PC-3 (cell line): ENCODE data around the gene LEF1. TPM values are rescaled to one million over a fixed set of nuclear protein-coding genes. Genes with fewer than 3 reads are reported as not detected.

Source experiments
- ATAC-seq: fragments of 200-7000 bp; cut with Tn5 transposase; 2 replicates; pipeline ENCODE4 v1.9.1; 2020; ENCODE audit warnings: mild to moderate bottlenecking, moderate library complexity
- BruUV-seq: library from RNA; stranded (reverse); fragments of 400-500 nt; replicated peaks from 2 replicates; lab custom pipeline; 2021; lab: Mats Ljungman, UMichigan
- CTCF ChIA-PET: fragments of 300-600 bp; sonication (Branson Sonifier 250); formaldehyde crosslinking; loops from one replicate; lab custom pipeline; 2022; ENCODE audit warnings: antibody characterized with exemption; lab: Charles Lee
- POLR2A ChIA-PET: fragments of 300-600 bp; sonication (Branson Sonifier 250); formaldehyde crosslinking; loops from one replicate; lab custom pipeline; 2022; ENCODE audit warnings: antibody characterized with exemption; ENCODE audit not compliant: unreplicated experiment; lab: Charles Lee
- DNase-seq: peaks from one replicate; pipeline ENCODE4 v3.0.0-alpha.2; 2015
- H2AFZ ChIP-seq: fragments of 300-600 bp; sonication (generic); 2 replicates; pipeline ENCODE4 v1.6.0; 2016; ENCODE audit warnings: antibody characterized with exemption, low read length
- H3F3A ChIP-seq: fragments of 300-600 bp; sonication (generic); one replicate; pipeline ENCODE4 v1.6.0; 2017; ENCODE audit warnings: antibody characterized with exemption, low read length, control low read depth, mild to moderate bottlenecking; ENCODE audit not compliant: unreplicated experiment
- H3K27ac ChIP-seq: fragments of 300-600 bp; sonication (generic); 2 replicates; pipeline ENCODE4 v1.5.1; 2016; ENCODE audit warnings: mild to moderate bottlenecking, low read length
- H3K27me3 ChIP-seq: fragments of 300-600 bp; sonication (generic); 2 replicates; pipeline ENCODE4 v1.6.1; 2016; ENCODE audit warnings: low read length, mixed read lengths
- H3K36me3 ChIP-seq: fragments of 300-600 bp; sonication (generic); 2 replicates; pipeline ENCODE4 v1.6.1; 2016; ENCODE audit warnings: low read depth, mixed run types, low read length, mixed read lengths
- H3K4me1 ChIP-seq: fragments of 300-600 bp; sonication (generic); 2 replicates; pipeline ENCODE4 v1.5.1; 2016; ENCODE audit warnings: low read length; ENCODE audit not compliant: insufficient read depth
- H3K4me2 ChIP-seq: fragments of 300-600 bp; sonication (generic); 2 replicates; pipeline ENCODE4 v1.6.0; 2016; ENCODE audit warnings: low read length
- H3K4me3 ChIP-seq: fragments of 300-600 bp; sonication (generic); 2 replicates; pipeline ENCODE4 v1.5.1; 2016; ENCODE audit warnings: mild to moderate bottlenecking, low read length, mixed read lengths
- H3K79me2 ChIP-seq: fragments of 300-600 bp; sonication (generic); 2 replicates; pipeline ENCODE4 v1.6.1; 2017; ENCODE audit warnings: low read length, mixed read lengths
- H3K9ac ChIP-seq: fragments of 300-600 bp; sonication (generic); 2 replicates; pipeline ENCODE4 v1.6.0; 2016; ENCODE audit warnings: mild to moderate bottlenecking, low read length
- H3K9me2 ChIP-seq: fragments of 300-600 bp; sonication (generic); replicated peaks from 2 replicates; pipeline ENCODE4 v1.6.1; 2016; ENCODE audit warnings: mixed run types, low read length, mixed read lengths
- H3K9me3 ChIP-seq: fragments of 300-600 bp; sonication (generic); 2 replicates; pipeline ENCODE4 v1.6.1; 2016; ENCODE audit warnings: low read length, mixed read lengths
- H4K20me1 ChIP-seq: fragments of 300-600 bp; sonication (generic); 2 replicates; pipeline ENCODE4 v1.6.1; 2016; ENCODE audit warnings: low read length, mixed read lengths
- CTCF ChIP-seq: fragments of 300-600 bp; sonication (generic); conservative IDR thresholded peaks from 2 replicates; pipeline ENCODE4 v1.5.1; 2017; ENCODE audit warnings: antibody characterized with exemption, low read depth, mild to moderate bottlenecking, low read length
- EZH2 ChIP-seq: fragments of 300-600 bp; sonication (generic); IDR thresholded peaks from one replicate; pipeline ENCODE4 v1.6.1; 2017; ENCODE audit warnings: antibody characterized with exemption, mild to moderate bottlenecking, low read length; ENCODE audit not compliant: unreplicated experiment
- EZH2phosphoT487 ChIP-seq: fragments of 300-600 bp; sonication (generic); IDR thresholded peaks from 2 replicates; pipeline ENCODE4 v1.6.1; 2018; ENCODE audit warnings: mild to moderate bottlenecking, antibody characterized with exemption, low read length, borderline replicate concordance
- intact Hi-C: fragments of 100-400 bp; cut with micrococcal nuclease; formaldehyde crosslinking; loops from 2 replicates; pipeline ENCODE4 v1.9.0; 2023
- total RNA-seq: library from RNA; depleted of rRNA; stranded (reverse); fragments of >200 nt; gene quantifications from 2 replicates; pipeline ENCODE4 v1.2.3, GENCODE V29; 2014

The LEF1 gene
- total RNA-seq, 1 experiment from 2014 or later, result 2.4 TPM

- CTCF ChIA-PET, result no interaction called here
- POLR2A ChIA-PET, result no interaction called here
- intact Hi-C loops, result no loop called here
These were observed 114.6 kb downstream of the LEF1 start for GRCh38 chr4:108054025-108054638.

GRCh38 chr4:108053251-108053711, 115.5 kb downstream of the LEF1 start:
- Histone ChIP-seq H3K27ac (no peak overlapping the region), H3K4me1 (peaks cover 1% of the 10 kb centered on the region; the same call in 1 of the 2 replicates), H3K9ac (no peak overlapping the region), H3K36me3 (no peaks in the 10 kb centered on the region), H3K9me2 (no peaks in the 10 kb centered on the region), H2AFZ (no peak overlapping the region), H3K4me3 (no peak overlapping the region), H3K9me3 (no peaks in the 10 kb centered on the region), H4K20me1 (no peaks in the 10 kb centered on the region), H3F3A (no peaks in the 10 kb centered on the region), H3K79me2 (no peaks in the 10 kb centered on the region), H3K27me3 (no peaks in the 10 kb centered on the region), H3K4me2 (no peak overlapping the region)
- intact Hi-C loops, result no loop called here
- ATAC-seq (no peak), DNase-seq (no peak)
- POLR2A ChIA-PET, result no interaction called here
- no peak for TF ChIP-seq EZH2phosphoT487
- TF ChIP-seq CTCF, result no peak
- no peak for TF ChIP-seq EZH2
- BruUV-seq, result no TSS peak
- CTCF ChIA-PET, result no interaction called here

More at GRCh38 chr4:108054025-108054638, 114.6 kb downstream of the LEF1 start:
- ATAC-seq, result no peak
- no peak overlapping the region for H3K4me3 ChIP-seq
- H3K27me3 ChIP-seq, result no peaks in the 10 kb centered on the region
- peaks cover 8% of the 10 kb centered on the region for H3K4me1 ChIP-seq
- no peaks in the 10 kb centered on the region for H3K79me2 ChIP-seq
- no peaks in the 10 kb centered on the region for H3K9me3 ChIP-seq
- H4K20me1 ChIP-seq, result no peaks in the 10 kb centered on the region
- H2AFZ ChIP-seq, result no peak overlapping the region
- DNase-seq, result no peak
- H3K4me2 ChIP-seq, result no peak overlapping the region
- TF ChIP-seq CTCF (no peak), EZH2phosphoT487 (no peak), EZH2 (no peak)
- H3K9ac ChIP-seq, result no peak overlapping the region
- H3K36me3 ChIP-seq, result no peaks in the 10 kb centered on the region
- H3F3A ChIP-seq, result no peaks in the 10 kb centered on the region
- H3K27ac ChIP-seq, result no peak overlapping the region
- no TSS peak for BruUV-seq
- no peaks in the 10 kb centered on the region for H3K9me2 ChIP-seq

- Histone ChIP-seq H3K27me3 (no peaks in the 10 kb centered on the region), H3K9me3 (no peaks in the 10 kb centered on the region), H3K36me3 (no peaks in the 10 kb centered on the region), H2AFZ (no peak overlapping the region), H3F3A (no peaks in the 10 kb centered on the region), H4K20me1 (no peaks in the 10 kb centered on the region), H3K9me2 (no peaks in the 10 kb centered on the region), H3K27ac (no peak overlapping the region), H3K79me2 (no peaks in the 10 kb centered on the region), H3K4me2 (no peak overlapping the region), H3K4me3 (no peak overlapping the region), H3K9ac (no peak overlapping the region), H3K4me1 (no peaks in the 10 kb centered on the region)
- no peak for TF ChIP-seq CTCF
- TF ChIP-seq EZH2, result no peak
- no peak for TF ChIP-seq EZH2phosphoT487
- DNase-seq (no peak), ATAC-seq (no peak)
- CTCF ChIA-PET, result no interaction called here
- intact Hi-C loops, result no loop called here
- no TSS peak for BruUV-seq
- POLR2A ChIA-PET, result no interaction called here
These were observed 116.1 kb downstream of the LEF1 start for GRCh38 chr4:108052558-108053120.
